T follicular helper cell (primary cell): ENCODE measurements around the gene BTG3.

Experiments
- DNase-seq: peaks from one replicate; pipeline ENCODE4 v3.0.0-alpha.2; 2020; ENCODE audit warnings: low read depth
- total RNA-seq, 2 experiments: gene quantifications; one replicate each; lab custom pipeline; 2026; lab: John Stamatoyannopoulos, UW

The BTG3 gene, protein sequence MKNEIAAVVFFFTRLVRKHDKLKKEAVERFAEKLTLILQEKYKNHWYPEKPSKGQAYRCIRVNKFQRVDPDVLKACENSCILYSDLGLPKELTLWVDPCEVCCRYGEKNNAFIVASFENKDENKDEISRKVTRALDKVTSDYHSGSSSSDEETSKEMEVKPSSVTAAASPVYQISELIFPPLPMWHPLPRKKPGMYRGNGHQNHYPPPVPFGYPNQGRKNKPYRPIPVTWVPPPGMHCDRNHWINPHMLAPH
- 21.7 to 40.4 reads per million in 2 experiments for total RNA-seq

DNA sequence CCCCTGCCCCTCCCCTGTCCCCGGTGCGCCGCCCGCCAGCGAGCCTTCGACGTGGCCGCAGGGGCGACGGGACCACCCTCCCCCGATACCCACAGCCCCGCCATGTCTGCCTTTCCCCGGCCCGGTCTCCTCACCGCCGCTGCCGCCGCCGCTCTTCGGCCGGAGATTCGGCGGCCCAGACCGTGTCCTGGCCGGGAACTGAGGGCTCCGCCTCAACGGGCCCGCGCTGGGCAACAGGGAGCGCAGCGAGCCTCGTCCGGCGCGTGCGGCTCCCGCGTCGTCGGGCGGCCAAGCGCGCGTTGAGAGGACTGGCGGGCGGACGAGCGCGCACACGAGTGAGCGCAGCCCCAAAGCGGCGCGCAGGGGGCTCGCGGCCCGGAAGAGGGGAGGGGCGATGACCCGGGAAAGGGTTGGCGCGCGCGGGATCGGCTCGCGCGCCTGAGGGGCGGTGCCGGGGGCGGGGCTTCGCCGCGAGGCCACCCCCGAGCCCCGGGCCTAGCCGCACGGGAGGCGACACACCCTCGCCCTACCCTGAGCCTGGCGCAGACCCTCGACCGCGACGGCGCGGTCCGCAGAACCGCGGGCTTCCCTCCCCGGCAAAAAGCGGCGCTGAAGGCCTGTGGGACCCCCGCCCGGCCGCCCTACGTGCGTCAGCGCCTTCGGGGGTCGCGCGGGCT lies at the start of gene BTG3:
TSS of gene BTG3 (minus strand) at position 337 of the 677 bp plus-strand sequence. CDS start 3,757 bp downstream, outside the sequence.
- DNase-seq, result peak; percentile 75

DNA sequence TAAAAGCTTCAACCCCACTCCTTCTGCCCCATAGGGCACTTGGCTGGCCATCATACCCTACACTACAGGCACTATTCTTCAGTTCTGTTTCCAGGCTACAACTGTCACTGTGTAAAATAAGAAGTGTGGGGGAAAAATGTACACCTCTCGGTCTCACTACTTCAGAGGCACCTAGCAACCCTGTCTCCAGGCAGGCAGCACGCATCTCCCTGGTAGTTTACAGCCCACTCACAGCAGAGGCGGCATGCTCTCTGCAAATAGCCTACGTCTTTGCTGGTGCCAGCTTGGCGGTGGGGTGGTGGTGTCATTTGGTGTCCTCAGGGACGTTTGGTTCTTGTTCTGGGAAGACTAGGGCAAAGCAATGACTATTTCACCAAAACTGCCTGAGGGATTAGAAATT lies 48.2 kb upstream of the BTG3 start:
- no peak for DNase-seq

DNA sequence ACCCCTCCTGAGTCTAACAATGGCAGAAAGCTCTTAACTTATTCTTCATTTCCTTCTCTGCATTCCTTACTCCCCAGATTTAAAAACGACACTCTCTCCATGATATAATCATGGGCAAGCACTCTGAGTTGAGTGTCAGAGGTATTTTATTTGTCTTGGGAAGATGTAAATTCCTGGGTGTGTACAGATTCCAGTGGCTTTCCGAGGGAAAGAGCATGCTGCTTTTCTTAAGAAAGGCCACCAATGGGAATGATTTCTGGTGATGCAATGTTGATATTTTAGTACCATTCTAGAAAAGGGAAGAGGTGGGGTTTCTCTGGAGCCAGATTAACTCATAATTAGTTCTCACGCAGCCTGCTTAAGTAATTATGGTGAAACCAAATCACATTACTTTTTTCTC lies 47.8 kb upstream of the BTG3 start:
- DNase-seq, result no peak

DNA sequence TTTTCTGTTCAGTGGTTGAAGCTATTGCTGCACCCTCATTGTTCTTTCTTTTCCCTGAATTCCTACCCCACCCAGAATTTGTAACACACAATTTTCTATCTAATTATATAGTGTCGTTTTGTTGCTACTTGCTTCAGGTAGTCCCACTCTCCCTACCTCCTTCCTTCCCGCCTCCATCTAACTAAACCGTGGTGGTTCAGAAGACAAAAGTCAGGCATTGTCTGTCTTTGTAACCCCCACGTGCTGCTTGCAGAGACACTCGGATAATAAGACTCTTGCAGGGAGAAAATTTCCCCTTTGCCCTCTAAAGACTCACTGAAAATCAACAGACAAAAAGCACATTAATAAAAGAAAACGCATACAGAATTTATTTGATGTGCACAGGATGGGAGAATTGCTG lies 46.2 kb upstream of the BTG3 start:
- no peak for DNase-seq

DNA sequence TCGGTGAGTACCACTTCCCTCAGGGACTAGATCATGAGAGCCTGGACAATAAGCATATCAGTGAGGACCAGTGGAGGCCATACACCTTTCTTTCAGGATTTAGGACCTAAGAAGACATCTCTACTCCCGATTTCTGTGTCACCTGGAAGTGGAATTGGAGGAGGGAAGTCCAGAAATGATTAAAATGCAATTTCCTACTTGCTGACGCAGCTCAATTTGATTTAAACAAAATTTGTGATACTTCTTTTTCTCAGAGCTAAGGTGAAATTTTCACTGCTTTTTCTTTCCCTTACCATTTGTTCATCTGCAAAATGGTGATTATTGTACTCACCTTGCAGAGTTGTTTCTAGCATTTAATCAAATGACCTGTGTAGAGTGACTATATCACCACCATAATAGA lies 38.8 kb upstream of the BTG3 start:
- no peak for DNase-seq

DNA sequence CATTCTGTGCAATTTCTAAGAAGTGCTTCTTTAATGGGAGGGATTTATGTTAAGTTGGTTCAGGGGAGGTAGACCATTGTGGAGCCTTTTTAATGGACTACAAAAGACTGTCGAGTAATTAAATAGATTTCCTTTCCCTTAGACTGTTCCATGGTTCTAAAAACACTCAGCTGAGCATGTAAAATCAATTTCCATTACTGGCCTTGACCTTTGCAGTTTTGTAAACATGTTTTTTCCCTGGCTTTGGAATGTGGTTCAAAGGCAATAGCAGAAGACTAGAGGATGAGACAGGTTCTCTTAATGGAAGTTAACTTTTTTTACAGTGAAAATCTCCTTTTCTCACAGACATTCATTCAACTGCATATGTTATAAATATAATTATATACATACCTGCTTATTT lies 37.6 kb upstream of the BTG3 start:
- no peak for DNase-seq

DNA sequence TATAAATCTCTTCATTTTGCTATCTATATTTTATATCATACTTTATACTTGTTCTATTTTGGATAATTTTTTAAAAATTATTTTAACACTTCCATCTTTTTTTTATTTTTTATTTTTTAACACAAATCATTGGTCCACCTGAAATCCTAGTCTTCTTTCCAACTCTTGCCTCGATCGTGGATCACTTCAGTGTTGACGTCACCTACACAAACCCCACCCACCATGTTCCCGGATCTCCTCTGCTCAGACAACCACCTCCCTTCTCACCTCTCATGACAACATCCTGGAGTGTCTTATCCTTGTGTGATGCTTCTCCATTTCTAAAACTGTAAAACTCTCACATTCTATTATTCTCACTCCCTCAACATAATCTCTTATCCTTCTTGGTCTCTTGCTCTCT lies 34.1 kb upstream of the BTG3 start:
- DNase-seq, result no peak

DNA sequence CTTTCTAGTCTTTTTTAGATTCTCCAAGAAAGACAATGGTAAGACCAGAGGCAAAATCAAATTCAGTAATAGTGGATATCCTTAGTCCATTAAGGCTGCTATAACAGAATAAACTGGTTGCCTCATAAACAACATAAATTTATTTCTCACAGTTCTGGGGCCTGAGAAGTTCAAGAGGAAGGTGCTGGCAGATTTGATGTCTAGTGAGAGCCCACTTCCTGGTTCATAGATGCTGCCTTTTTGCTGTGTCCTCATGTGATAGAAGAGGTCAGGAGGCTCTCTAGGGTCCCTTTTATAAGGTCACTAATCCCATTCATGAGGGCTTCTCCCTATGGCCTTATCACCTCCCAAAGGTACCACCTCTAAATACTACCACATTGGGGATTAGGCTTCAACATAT lies 31.5 kb upstream of the BTG3 start:
- no peak for DNase-seq

DNA sequence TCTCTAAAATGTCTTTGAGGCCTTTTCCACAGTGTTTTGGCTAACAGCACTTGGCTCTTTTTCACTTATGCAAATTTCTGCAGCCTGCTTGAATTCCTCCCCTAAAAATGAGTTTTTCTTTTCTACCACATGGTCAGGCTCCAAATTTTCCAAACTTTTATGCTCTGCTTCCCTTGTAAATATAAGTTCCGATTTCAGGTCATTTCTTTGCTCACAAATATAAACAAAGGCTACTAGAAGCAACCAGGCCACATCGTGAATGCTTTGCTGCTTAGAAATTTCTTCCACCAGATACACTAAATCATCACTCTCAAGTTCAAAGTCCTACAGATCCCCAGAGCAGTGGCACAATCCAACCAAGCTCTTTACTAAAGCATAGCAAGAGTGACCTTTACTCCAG lies 28.1 kb upstream of the BTG3 start:
- DNase-seq, result no peak

DNA sequence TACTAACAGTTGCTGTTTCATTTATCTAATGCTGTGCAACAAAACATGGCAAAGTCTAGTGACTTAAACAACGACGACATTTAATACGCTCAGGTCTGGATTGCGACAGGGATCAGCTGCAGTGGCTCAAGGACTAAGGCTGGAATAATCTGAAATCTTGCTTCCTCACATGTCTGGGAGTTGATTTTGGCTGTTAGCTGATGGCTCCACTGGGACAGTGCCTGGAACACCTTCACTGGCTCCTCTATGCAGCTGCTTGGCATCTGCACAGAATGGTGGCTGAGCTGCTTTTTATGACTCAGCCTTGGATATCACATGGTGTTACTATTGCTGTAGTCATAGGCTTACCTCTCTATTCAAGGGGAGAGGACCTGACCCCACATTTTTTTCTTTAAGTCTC lies 24.0 kb upstream of the BTG3 start:
- DNase-seq, result no peak

DNA sequence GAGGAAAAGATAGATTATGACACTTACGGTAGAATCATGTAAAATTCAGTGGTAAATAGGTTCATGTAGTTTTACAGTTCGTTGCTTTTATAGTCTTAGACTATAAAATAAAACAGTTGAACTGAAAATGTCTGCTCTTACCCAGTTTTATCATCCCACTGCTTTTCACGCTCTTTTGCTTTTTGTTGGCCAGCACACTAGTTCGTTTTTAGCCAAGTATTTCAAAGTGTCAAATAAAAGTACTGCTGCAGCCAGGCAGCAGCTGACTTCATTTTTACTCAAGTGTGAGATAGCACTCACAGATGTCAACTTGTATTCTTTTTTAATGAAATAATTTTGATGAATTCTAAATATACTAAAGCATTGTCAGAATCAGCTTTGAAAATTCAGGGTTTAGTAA lies 18.5 kb upstream of the BTG3 start:
- DNase-seq, result no peak

DNA sequence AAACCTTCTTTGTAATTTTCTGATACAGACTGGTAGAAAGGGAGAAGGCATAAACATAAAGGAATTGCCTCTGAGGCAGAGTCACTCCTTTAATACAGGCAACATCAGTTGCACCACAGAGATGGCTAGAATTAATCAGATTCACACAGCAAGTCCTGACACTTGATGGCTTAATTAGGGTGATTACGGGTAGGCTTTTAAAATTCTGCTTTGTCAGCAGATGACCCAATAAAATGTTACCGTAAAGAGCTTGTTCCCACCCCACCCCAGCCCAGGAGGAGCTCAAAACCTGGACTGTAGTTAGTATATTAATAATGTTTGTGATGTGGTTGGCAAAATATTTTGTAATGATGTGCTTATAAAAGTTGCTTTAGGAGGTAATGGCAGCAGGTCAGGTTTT lies 9.3 kb upstream of the BTG3 start:
- no peak for DNase-seq

DNA sequence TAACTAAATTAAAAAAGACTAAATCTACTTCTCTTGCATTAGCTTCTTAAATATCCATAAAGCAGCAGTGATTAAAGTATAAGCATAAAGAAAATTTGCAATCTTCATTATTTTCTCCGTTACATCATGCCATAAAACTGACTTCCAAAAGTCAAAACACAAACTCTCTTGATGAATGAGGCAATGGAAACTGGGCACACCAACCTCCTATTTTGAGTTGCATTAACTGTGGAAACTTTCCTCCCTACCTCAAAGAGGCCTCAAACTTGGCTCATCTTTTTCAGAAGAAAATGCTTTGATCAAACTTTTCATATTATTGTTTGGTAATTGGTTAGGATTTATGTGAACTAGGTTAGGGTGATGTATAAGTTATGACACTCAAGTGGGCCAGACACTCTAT lies 4.1 kb upstream of the BTG3 start:
- DNase-seq, result no peak

DNA sequence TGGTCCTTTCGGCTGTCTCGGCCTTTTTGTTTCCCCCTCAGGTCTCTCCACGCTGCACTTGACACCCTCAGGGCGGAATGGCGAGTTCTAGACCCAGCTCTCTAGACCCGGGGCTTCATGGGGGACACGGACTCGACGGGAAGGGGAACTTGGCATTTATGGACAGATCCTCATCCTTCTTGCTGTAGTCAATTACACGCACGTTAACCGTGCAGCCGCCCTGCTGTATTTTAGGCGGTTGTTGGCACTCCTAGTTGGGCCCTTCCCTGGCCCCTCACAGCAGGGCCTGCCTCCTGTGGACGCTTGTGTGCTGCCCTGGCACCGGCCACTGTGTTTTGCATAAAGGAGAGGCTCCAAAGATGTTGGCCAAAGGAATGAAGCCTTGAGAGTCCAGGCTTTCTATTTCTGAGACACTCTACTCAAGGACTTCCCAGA lies 558 bp upstream of the BTG3 start:
- DNase-seq, result peak; percentile 3

DNA sequence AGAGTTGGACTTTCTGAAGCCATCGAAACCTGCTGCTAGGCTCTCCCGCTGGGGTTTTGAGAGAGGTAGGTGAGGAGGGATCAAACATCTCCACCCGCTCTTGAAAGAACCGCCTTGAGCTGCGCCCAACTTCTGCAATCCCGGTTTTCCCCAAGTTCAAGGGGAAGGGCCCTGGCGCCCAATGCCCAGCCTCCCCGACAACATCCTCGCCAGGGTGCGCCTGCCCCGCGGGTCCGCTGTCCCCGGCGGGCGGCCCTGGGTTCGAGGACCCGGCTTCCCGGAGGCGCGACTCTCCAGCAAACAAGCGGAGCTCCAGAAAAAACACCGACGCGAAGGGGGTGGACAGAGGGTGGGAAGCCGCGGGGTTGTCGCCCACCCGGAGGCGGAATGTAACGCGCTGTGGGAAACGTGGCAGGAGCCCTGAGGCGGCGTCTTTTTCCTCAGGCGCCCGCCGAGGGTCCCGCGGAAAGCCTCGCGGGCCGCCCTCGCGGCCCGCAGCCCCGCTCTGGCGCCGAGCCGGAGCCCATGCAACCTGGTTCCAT lies 607 bp downstream of the BTG3 start:
- DNase-seq, result peak; percentile 6

DNA sequence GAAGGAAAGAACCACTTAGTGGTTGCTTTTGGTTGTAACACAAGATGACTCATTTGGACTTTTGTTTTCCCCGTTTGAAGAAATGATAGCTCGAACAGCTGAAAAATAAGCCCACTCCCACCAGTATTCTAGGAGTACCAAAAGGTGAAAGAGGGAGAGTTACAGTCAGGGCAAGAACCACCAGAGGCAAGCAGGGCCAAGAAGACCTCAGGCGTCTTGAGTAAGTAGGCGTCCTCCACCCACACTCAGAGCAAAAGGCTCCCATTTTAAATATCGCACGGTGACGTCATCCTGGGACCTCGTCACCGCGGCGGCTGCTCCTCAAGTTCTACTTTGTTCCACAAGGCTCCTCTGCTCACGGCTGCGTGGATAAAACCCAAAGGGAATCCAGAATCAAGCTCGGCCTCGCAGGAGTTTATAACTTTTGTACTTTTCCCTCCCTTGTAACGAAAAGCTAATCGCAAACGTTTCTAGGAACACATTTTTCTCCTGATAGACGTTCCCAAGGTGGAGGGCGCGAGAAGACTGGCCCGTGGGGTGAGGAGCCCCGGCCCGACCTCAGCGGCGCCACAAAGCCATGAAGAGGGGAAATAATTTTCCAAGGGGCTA lies 1.2 kb downstream of the BTG3 start:
- peak; percentile 77 for DNase-seq

DNA sequence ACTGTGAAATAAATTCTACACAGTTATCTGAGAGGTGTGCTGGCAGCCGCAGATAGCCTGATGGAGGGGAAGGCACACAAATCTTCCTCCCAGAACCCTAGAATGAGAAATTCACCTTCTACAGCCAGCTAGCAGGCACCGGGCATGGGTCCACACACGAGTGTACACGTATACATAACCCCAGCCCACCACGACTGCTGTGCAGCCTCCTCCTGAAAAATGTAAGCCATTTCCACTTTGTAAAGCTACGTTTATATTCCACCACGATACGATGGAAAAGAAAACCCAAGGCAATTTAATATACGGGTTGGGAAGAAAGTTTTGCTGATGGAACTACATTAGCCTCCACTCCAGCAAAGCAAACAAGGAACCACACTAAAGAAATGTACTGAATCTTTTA lies 1.8 kb downstream of the BTG3 start:
- no peak for DNase-seq

DNA sequence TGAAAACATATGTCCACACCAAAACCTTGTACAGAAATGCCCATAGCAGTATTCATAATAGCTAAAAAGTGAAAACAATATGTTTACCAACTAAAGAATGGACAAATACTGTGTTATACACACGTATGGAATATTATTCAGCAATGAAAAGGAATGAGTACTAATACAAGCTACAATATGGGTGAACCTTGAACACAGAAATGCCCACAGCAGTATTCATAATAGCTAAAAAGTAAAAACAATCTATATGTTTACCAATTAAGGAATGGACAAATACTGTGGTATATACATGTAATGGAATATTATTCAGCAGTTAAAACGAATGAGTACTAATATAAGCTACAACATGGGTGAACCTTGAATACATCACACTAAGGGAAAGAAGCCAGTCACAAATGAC lies 3.0 kb downstream of the BTG3 start:
- no peak for DNase-seq

DNA sequence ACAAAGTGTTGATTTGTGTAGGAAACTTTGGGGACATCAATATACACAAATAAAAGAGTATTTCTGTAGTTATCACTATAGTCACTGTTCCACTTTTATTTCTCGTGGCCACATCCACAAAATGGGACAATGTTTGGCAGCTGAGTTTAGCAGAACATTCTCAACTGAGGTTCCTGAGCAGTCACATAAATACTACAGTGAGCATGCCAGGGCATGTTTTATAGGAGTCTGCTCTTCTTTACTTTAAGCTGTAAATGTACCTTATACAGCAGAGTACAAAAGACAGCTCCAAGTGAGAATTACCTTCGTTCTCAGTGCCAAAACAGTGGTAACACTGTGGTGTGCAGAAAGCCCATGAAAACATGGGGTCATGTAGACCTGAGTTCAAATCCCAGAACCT lies 5.0 kb downstream of the BTG3 start:
- no peak for DNase-seq

DNA sequence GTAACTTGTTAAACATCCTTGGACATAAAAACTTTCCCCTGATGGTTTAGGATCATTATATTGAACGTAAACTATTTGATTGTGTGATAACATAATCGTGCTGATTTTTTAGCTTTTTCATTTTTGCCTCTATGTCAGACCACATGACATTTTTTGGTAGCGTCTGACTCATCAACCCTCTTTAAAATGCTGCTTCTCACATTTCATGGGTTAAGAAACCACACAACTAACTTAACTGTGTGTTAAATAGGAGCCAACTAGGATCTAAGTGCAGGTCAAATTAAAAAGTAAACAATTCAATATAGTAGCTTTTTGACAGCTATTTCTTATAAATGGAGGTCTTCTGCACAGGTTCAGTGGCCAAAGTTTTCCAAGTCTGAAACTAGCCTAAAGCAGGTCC lies 9.8 kb downstream of the BTG3 start:
- DNase-seq, result no peak

DNA sequence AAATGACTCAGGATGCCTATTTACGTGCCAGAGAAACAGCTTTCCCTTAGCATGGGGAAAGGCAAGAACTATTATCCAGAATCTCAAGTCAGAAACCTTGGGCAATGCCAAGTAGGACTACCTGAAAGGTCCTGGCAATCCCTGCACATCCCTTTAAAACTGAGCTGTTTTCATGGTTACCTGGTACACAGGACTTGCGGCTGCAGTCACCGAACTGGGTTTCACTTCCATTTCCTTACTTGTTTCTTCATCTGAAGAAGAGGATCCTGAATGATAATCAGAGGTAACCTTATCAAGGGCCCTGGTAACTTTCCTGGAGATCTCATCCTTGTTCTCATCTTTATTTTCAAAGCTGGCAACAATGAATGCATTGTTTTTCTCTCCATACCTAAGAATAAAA lies 14.3 kb downstream of the BTG3 start:
- no peak for DNase-seq

DNA sequence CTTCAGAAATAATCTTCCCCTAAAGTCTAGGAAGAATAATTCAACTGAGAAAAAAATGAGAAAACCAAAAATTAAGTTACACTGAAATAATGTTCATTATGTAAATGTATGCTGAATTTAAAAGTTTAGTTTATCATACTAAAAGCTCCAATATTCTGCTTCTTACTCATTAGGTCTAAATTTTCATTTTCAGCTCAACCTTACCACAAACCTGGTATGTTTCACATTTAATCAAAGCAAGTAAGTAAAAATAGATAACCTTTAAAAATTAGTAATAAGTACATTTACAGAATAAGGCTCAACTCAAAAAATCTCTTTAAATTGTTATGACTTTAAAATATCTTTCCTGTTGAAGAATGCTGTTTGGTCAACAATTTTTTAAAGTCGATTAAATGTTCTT lies 15.0 kb downstream of the BTG3 start:
- DNase-seq, result no peak

DNA sequence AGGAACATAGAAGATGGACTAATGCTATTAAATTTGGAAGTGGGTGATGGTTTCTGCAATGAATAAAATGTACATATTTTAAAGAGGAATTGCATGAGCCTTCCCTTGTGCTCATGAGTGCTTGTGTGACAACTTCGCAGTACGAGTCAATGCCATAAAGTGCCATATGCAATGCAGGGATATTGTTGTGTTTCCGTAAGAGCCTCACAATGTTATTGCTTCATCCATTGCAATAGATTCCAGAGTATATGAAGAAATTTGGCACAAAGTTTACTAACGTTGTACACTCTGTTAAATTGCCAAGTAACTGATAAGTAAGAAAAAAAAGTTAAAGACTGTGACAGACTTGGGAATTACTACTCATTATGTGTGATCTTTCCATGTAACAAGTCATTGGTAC lies 22.3 kb downstream of the BTG3 start:
- DNase-seq, result no peak
